Measurements from ENCODE around the gene KCP. TPM values are rescaled to one million over a fixed set of nuclear protein-coding genes. Genes with fewer than 3 reads are reported as not detected.

KCP gene
- total RNA-seq, 5 donors from 2014 or later (not counting 1 experiment from before 2014, with no cell fraction given): 0.20 to 0.92 (median 0.53) TPM

DNA sequence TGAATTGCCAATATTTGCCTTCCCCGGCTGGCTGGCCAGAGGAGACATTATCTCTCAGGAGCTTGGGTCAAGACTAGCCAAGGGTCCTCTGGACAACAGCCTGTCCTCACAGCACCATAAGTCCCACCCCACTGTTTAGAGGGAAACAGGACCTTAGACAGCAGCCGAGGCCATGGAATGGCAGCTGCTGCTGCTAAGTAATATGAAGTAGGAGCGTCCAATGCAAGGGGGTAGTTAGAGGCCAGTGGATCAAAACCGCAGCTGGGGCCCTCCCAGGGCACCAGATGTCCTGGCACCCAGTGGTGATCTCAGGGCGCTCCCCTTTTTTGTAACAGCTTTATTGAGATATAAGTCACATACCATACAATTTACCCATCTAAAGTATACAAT lies 12.9 kb upstream of the KCP start:
- ATAC-seq (replicated peaks in 1 of 4) (no peak), DNase-seq (no peak)
- no peaks in the 10 kb centered on the region for H3K36me3 Mint-ChIP-seq
- Histone ChIP-seq H3K27me3 (replicated peaks in 1 of 2; ENCODE audit: control insufficient read depth in 2 of 2, extremely low read depth in 1 of 2, insufficient read depth in 2 of 2, low read length in 1 of 2) (peaks cover 0 to 31% of the 10 kb centered on the region in 2 experiments), H3K4me3 (ENCODE audit: control insufficient read depth in 1 of 2, extremely low read depth in 1 of 2, low read length in 1 of 2) (no peak overlapping the region), H3K4me1 (ENCODE audit: control insufficient read depth in 1 of 2, extremely low read depth in 1 of 2, insufficient read depth in 2 of 2, low read length in 2 of 2) (no peaks in the 10 kb centered on the region), H3K9me3 (no peaks in the 10 kb centered on the region), H3K27ac (ENCODE audit: low read length) (no peak overlapping the region), H3K36me3 (ENCODE audit: control insufficient read depth in 2 of 2, extremely low read depth in 1 of 2, insufficient read depth in 1 of 2, low read length in 1 of 2) (no peaks in the 10 kb centered on the region)
- no peak overlapping the region for H3K27ac Mint-ChIP-seq
- no peak overlapping the region for H3K4me3 Mint-ChIP-seq
- H3K4me1 Mint-ChIP-seq: peaks cover 0 to 4% (median 0%) of the 10 kb centered on the region in 3 donors
- no peaks in the 10 kb centered on the region for H3K9me3 Mint-ChIP-seq
- ChIA-PET POLR2A (no interaction called here), CTCF (no interaction called here)
- 82% methylated on average over 2 of the region's 5 CpGs for WGBS (ENCODE audit: insufficient coverage)
- peaks cover 15 to 27% of the 10 kb centered on the region in 2 donors for H3K27me3 Mint-ChIP-seq

DNA sequence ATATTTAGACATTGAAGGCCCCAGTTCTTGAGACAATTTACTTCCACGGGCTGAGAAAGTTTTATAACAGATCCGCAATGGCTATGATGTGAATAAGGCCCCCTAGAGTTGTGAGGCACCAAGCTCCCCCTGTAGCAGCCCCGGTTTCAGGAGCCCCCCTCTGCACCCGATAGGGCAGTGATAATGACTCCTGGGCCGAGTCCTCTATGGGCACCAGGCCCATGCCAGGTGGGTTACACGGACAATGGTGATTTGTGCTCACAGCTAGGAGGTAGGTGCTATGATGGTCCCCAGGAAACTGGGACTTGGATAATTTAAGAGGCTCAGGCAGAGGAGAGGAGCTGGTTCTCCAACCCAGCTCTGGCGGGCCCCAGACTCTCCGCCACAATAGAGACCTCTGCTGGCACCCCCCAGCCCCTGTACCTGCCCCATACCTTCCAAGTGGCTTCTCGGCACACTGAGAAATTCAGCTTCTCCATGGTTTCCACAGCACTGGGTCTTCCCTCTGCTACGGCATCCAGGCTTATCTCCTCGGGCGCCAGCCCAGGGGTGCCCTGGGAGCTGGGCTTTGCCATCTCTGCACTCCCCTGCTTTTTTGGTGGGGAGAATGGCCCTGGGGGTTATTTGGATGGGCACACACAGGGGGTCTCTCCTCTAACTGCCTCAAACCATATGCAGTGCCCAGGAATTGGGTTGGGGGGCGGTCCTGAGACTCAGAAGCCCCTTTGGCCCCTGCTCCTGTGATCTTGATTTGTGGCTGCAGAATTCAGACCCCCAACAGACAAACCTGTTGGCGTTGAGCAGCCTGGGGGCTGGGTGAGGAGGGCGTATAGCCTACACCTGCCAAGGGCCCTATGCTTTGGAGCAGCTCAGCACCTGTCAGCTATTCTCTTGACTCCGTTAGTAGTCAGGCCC lies 12.2 kb upstream of the KCP start:
- ChIA-PET CTCF (no interaction called here), POLR2A (no interaction called here)
- Mint-ChIP-seq H3K9me3 (no peaks in the 10 kb centered on the region), H3K4me1 (peaks cover 0 to 4% (median 0%) of the 10 kb centered on the region in 3 donors), H3K27ac (no peak overlapping the region), H3K36me3 (no peaks in the 10 kb centered on the region), H3K4me3 (no peak overlapping the region), H3K27me3 (peaks cover 18 to 32% of the 10 kb centered on the region in 2 donors)
- DNase-seq: no peak
- Histone ChIP-seq H3K27ac (ENCODE audit: low read length) (no peak overlapping the region), H3K4me1 (ENCODE audit: control insufficient read depth in 1 of 2, extremely low read depth in 1 of 2, insufficient read depth in 2 of 2, low read length in 2 of 2) (no peaks in the 10 kb centered on the region), H3K27me3 (replicated peaks in 1 of 2; ENCODE audit: control insufficient read depth in 2 of 2, extremely low read depth in 1 of 2, insufficient read depth in 2 of 2, low read length in 1 of 2) (peaks cover 0 to 29% of the 10 kb centered on the region in 2 experiments), H3K4me3 (ENCODE audit: control insufficient read depth in 1 of 2, extremely low read depth in 1 of 2, low read length in 1 of 2) (no peak overlapping the region), H3K9me3 (no peaks in the 10 kb centered on the region), H3K36me3 (ENCODE audit: control insufficient read depth in 2 of 2, extremely low read depth in 1 of 2, insufficient read depth in 1 of 2, low read length in 1 of 2) (no peaks in the 10 kb centered on the region)
- ATAC-seq (replicated peaks in 1 of 4): no peak
- WGBS (ENCODE audit: insufficient coverage): 87% methylated on average over 9 of the region's 16 CpGs

DNA sequence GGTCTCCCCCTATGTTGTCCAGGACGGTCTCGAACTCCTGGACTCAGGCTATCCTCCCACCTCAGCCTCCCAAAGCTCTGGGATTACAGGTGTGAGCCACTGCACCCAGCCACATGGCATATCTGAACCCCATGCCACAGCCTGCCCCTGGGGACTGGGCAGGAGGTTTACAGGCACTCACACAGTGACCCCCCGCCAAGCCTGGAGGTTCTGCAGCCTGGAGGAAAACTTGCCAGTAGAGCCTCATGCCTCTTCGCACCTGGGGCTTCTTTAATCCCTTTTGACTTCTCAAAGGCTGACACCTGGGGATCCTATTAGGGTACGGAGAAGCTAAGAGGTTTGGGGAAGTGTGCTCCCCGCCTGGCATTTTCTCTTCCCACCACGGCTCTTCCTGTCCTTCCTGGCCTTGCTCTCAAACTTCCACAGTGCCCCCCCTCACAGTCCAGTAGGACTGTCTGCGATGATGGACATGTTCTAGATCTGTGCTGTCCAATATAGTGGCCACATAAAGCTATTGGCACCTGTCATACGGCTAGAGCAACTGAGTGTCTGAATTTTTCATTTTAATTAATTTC lies 11.4 kb upstream of the KCP start:
- H3K27me3 Mint-ChIP-seq: peaks cover 24 to 37% of the 10 kb centered on the region in 2 donors
- H3K36me3 Mint-ChIP-seq: no peaks in the 10 kb centered on the region
- Histone ChIP-seq H3K27me3 (replicated peaks in 1 of 2; ENCODE audit: control insufficient read depth in 2 of 2, extremely low read depth in 1 of 2, insufficient read depth in 2 of 2, low read length in 1 of 2) (peaks cover 0 to 33% of the 10 kb centered on the region in 2 experiments), H3K27ac (ENCODE audit: low read length) (no peak overlapping the region), H3K36me3 (ENCODE audit: control insufficient read depth in 2 of 2, extremely low read depth in 1 of 2, insufficient read depth in 1 of 2, low read length in 1 of 2) (no peaks in the 10 kb centered on the region), H3K4me1 (ENCODE audit: control insufficient read depth in 1 of 2, extremely low read depth in 1 of 2, insufficient read depth in 2 of 2, low read length in 2 of 2) (no peaks in the 10 kb centered on the region), H3K9me3 (no peaks in the 10 kb centered on the region), H3K4me3 (ENCODE audit: control insufficient read depth in 1 of 2, extremely low read depth in 1 of 2, low read length in 1 of 2) (no peak overlapping the region)
- POLR2A ChIA-PET: no interaction called here
- no peaks in the 10 kb centered on the region for H3K9me3 Mint-ChIP-seq
- whole genome bisulfite sequencing (ENCODE audit: insufficient coverage): 76% methylated on average over 4 of the region's 9 CpGs
- no peak for DNase-seq
- H3K27ac Mint-ChIP-seq: no peak overlapping the region
- ATAC-seq (replicated peaks in 1 of 4): no peak
- H3K4me3 Mint-ChIP-seq: no peak overlapping the region
- H3K4me1 Mint-ChIP-seq: peaks cover 0 to 4% (median 0%) of the 10 kb centered on the region in 3 donors
- CTCF ChIA-PET: no interaction called here

DNA sequence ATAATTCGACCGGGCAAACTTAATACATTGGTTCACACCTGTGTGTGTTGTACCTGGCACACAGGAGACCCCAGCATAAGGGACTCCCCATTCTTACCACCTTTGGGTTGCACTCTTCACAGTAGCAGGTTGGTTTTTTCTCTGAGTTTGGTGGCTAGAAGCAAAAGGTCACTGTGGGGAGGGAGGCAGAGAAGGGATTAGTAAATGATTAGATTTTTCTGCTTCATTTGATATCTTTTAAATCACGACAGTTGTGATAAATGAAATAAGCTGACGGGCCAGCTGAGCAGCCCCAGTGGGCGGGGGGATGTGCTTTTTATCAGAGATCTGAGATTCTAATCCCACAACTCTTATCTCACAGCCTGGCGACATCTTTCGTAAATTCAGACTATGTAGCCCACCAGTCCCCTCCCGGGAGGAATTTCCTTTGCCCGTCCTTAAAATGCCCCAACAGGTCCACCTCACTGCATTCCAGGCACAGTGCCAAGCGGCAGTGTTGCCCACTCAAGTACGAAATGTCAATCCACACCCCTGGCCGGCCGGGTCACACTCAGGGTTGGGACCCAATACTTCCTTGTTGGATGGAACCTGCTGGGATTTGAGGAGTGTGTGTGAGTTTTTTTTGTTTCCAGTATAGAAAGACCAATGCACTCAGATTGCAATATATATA lies 10.5 kb upstream of the KCP start:
- Mint-ChIP-seq H3K4me3 (no peak overlapping the region), H3K9me3 (no peaks in the 10 kb centered on the region), H3K4me1 (peaks cover 0 to 4% (median 0%) of the 10 kb centered on the region in 3 donors), H3K27ac (no peak overlapping the region), H3K36me3 (no peaks in the 10 kb centered on the region), H3K27me3 (peaks cover 28 to 45% of the 10 kb centered on the region in 2 donors)
- 86% methylated on average over 4 of the region's 13 CpGs for WGBS (ENCODE audit: insufficient coverage)
- ATAC-seq (replicated peaks in 1 of 4): no peak
- ChIA-PET CTCF (no interaction called here), POLR2A (no interaction called here)
- Histone ChIP-seq H3K9me3 (no peaks in the 10 kb centered on the region), H3K36me3 (ENCODE audit: control insufficient read depth in 2 of 2, extremely low read depth in 1 of 2, insufficient read depth in 1 of 2, low read length in 1 of 2) (no peaks in the 10 kb centered on the region), H3K4me3 (ENCODE audit: control insufficient read depth in 1 of 2, extremely low read depth in 1 of 2, low read length in 1 of 2) (no peak overlapping the region), H3K27me3 (replicated peaks in 1 of 2; ENCODE audit: control insufficient read depth in 2 of 2, extremely low read depth in 1 of 2, insufficient read depth in 2 of 2, low read length in 1 of 2) (peaks cover 0 to 42% of the 10 kb centered on the region in 2 experiments), H3K27ac (ENCODE audit: low read length) (no peak overlapping the region), H3K4me1 (ENCODE audit: control insufficient read depth in 1 of 2, extremely low read depth in 1 of 2, insufficient read depth in 2 of 2, low read length in 2 of 2) (no peaks in the 10 kb centered on the region)
- no peak for DNase-seq

DNA sequence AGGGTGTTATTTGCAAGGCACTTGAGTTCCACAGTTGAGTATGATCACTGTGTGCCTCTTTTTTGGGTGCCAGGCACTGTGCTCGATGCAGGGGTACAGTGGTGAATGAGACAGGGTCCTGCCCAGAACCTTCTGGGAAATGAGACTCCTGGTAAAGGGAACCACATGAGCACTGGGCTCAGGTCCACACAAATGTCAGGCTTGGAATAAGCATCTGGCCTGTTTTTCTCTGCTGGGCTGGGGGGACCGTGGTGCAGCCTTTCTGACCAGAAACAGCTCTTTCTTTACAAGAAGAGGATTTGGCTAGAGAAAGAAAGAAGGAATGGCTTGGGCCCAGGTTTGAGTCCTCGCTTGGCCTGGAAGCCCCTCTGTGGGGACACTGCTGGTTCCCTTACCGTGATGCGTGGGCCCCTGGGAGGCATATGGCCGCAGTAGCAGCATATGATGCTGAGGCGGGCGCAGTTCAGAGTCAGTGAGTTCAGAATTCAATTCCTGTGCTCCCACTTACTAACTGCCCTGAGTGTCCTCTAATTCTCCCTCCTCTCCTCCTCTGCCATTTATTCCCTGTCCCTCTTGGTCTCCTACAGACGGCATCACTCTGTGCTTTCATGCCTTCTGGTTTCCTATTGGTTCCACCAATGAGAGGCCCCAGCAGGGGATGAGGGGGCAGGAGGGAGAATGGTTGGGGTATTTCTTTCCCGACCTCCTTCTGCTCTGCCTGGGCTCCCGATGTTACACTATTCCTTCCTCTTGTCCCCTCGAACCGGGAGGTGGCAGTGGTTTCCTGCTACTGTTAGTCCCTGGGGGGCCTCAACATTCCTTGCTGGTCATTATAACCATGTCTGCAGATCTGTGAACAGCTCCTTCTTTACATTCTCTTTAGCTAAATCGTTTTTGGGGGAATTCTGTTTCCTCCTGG lies 9.6 kb upstream of the KCP start:
- Mint-ChIP-seq H3K4me1 (peaks cover 4 to 10% (median 5%) of the 10 kb centered on the region in 3 donors), H3K27me3 (peaks cover 32 to 49% of the 10 kb centered on the region in 2 donors), H3K4me3 (no peak overlapping the region), H3K27ac (no peak overlapping the region), H3K9me3 (no peaks in the 10 kb centered on the region), H3K36me3 (no peaks in the 10 kb centered on the region)
- Histone ChIP-seq H3K27me3 (replicated peaks in 1 of 2; ENCODE audit: control insufficient read depth in 2 of 2, extremely low read depth in 1 of 2, insufficient read depth in 2 of 2, low read length in 1 of 2) (peaks cover 0 to 49% of the 10 kb centered on the region in 2 experiments), H3K4me1 (ENCODE audit: control insufficient read depth in 1 of 2, extremely low read depth in 1 of 2, insufficient read depth in 2 of 2, low read length in 2 of 2) (peaks cover 0 to 5% of the 10 kb centered on the region in 2 experiments), H3K4me3 (ENCODE audit: control insufficient read depth in 1 of 2, extremely low read depth in 1 of 2, low read length in 1 of 2) (no peak overlapping the region), H3K27ac (ENCODE audit: low read length) (no peak overlapping the region), H3K36me3 (ENCODE audit: control insufficient read depth in 2 of 2, extremely low read depth in 1 of 2, insufficient read depth in 1 of 2, low read length in 1 of 2) (no peaks in the 10 kb centered on the region), H3K9me3 (no peaks in the 10 kb centered on the region)
- ATAC-seq (replicated peaks in 1 of 4): no peak
- 83% methylated on average over 8 of the region's 14 CpGs for WGBS (ENCODE audit: insufficient coverage)
- ChIA-PET CTCF (no interaction called here), POLR2A (no interaction called here)
- DNase-seq: peak in 1 of 35 experiments; percentile 9

DNA sequence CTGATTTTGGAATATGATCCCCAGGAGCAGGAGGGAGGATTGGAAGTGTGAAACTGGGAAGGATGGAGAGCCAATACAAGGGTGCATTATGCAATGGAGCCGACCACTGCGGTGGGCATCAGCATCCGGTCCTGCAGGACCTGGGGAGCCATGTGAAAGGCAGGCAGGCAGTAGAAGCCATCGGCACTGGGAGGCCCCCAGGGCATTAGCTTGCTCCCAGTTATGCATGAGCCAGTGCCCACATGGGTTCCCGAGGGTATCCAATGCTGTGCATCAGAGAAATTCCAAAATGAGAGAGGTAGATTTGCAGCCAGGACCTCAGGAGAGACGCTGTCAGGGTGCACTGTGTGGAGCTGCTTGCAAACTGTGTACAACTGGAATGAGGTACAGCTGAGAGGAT lies 8.7 kb upstream of the KCP start:
- H3K9me3 ChIP-seq: no peaks in the 10 kb centered on the region
- Mint-ChIP-seq H3K27ac (no peak overlapping the region), H3K27me3 (peaks cover 35 to 54% of the 10 kb centered on the region in 2 donors), H3K36me3 (no peaks in the 10 kb centered on the region), H3K4me1 (peaks cover 7 to 11% (median 8%) of the 10 kb centered on the region in 3 donors), H3K4me3 (no peak overlapping the region), H3K9me3 (no peaks in the 10 kb centered on the region)
- H3K36me3 ChIP-seq (ENCODE audit: control insufficient read depth in 2 of 2, extremely low read depth in 1 of 2, insufficient read depth in 1 of 2, low read length in 1 of 2): no peaks in the 10 kb centered on the region
- DNase-seq (no peak), ATAC-seq (replicated peaks in 1 of 4) (no peak)
- 84% methylated on average over 5 of the region's 6 CpGs for WGBS (ENCODE audit: insufficient coverage)
- H3K4me3 ChIP-seq (ENCODE audit: control insufficient read depth in 1 of 2, extremely low read depth in 1 of 2, low read length in 1 of 2): no peak overlapping the region
- H3K4me1 ChIP-seq (ENCODE audit: control insufficient read depth in 1 of 2, extremely low read depth in 1 of 2, insufficient read depth in 2 of 2, low read length in 2 of 2): peaks cover 0 to 12% of the 10 kb centered on the region in 2 experiments
- no peak overlapping the region for H3K27ac ChIP-seq (ENCODE audit: low read length)
- H3K27me3 ChIP-seq (replicated peaks in 1 of 2; ENCODE audit: control insufficient read depth in 2 of 2, extremely low read depth in 1 of 2, insufficient read depth in 2 of 2, low read length in 1 of 2): peaks cover 0 to 57% of the 10 kb centered on the region in 2 experiments
- CTCF ChIA-PET: no interaction called here
- POLR2A ChIA-PET: no interaction called here
